Muscle layer of duodenum (tissue), 2 donors: ENCODE results near the gene PODXL.
"Not testable (repeated sequence)": the region's sequence is repeated elsewhere in the genome, so short reads cannot be mapped to it uniquely, and the experiment has no call there.

ENCODE experiments used
- H3K27ac ChIP-seq: one replicate; pipeline ENCODE4 v1.7.0; 2013; ENCODE audit warnings: mild to moderate bottlenecking, low read length
- H3K27me3 ChIP-seq: one replicate; pipeline ENCODE4 v1.7.0; 2013; ENCODE audit warnings: low read depth, mild to moderate bottlenecking, control low read depth, low read length
- H3K36me3 ChIP-seq, 2 donors: one replicate each; pipeline ENCODE4 v1.7.0; 2013; ENCODE audit warnings: low read length in 2 of 2, control low read depth in 1 of 2, mild to moderate bottlenecking in 1 of 2; ENCODE audit not compliant: insufficient read depth in 2 of 2, control insufficient read depth in 1 of 2
- H3K4me1 ChIP-seq, 2 donors: one replicate each; pipeline ENCODE4 v1.7.0; 2013; ENCODE audit warnings: low read length in 2 of 2, mild to moderate bottlenecking in 2 of 2, control low read depth in 1 of 2, moderate library complexity in 1 of 2; ENCODE audit not compliant: insufficient read depth in 2 of 2, control insufficient read depth in 1 of 2
- H3K4me3 ChIP-seq, 2 donors: one replicate each; pipeline ENCODE4 v1.7.0; 2013; ENCODE audit warnings: low read length in 2 of 2, low read depth in 1 of 2, mild to moderate bottlenecking in 1 of 2
- H3K9me3 ChIP-seq, 2 donors: one replicate each; pipeline ENCODE4 v1.7.0; 2013; ENCODE audit warnings: low read length in 2 of 2, control low read depth in 1 of 2, mild to moderate bottlenecking in 1 of 2; ENCODE audit not compliant: control insufficient read depth in 1 of 2
- donor health status: healthy.

Gene PODXL

DNA sequence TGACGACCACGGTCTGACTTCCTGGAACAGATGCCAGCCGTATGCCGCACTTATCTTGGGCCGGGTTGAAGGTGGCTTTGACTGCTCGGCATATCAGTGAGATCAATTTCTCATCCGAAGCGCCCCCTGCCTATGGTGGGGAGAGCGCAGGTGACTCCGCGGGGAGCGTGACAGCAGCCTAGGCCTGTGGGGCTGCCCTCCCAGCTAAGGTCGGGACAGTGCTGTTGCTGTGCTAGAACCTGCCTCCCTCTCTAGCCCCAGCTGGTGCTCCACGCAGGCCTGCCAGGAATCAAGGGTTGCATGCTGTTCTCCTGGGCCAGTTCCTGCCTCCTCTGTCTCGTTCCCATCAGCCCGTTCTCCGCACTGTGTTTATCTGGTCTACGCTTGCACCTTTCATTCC, 49.8 kb downstream of the PODXL start:
- H3K9me3 ChIP-seq, result no peaks in the 10 kb centered on the region
- no peak overlapping the region for H3K4me3 ChIP-seq
- H3K4me1 ChIP-seq, result peaks cover 10 to 20% of the 10 kb centered on the region in 2 donors
- no peak overlapping the region for H3K27ac ChIP-seq
- no peaks in the 10 kb centered on the region for H3K27me3 ChIP-seq
- peaks cover 0 to 4% of the 10 kb centered on the region in 2 donors for H3K36me3 ChIP-seq

- H3K9me3 ChIP-seq, result no peaks in the 10 kb centered on the region
- peaks cover 10 to 19% of the 10 kb centered on the region in 2 donors for H3K4me1 ChIP-seq
- H3K27ac ChIP-seq, result no peak overlapping the region
- no peak overlapping the region for H3K4me3 ChIP-seq
- H3K27me3 ChIP-seq, result no peaks in the 10 kb centered on the region
- H3K36me3 ChIP-seq, result peaks cover 0 to 4% of the 10 kb centered on the region in 2 donors
These were observed 50.5 kb downstream of the PODXL start for GRCh38 chr7:131505636-131506557.

GRCh38 chr7:131505037-131505620, 51.3 kb downstream of the PODXL start:
- not testable (repeated sequence) for H3K36me3 ChIP-seq, H3K27ac ChIP-seq, H3K4me3 ChIP-seq, H3K9me3 ChIP-seq, H3K27me3 ChIP-seq
- peaks cover 10 to 19% of the 10 kb centered on the region in 2 donors for H3K4me1 ChIP-seq

- no peak overlapping the region for H3K4me3 ChIP-seq
- peaks cover 10 to 19% of the 10 kb centered on the region in 2 donors for H3K4me1 ChIP-seq
- no peak overlapping the region for H3K27ac ChIP-seq
- no peaks in the 10 kb centered on the region for H3K9me3 ChIP-seq
- no peaks in the 10 kb centered on the region for H3K27me3 ChIP-seq
- H3K36me3 ChIP-seq, result peaks cover 4 to 5% of the 10 kb centered on the region in 2 donors
These were observed 52.1 kb downstream of the PODXL start for GRCh38 chr7:131504157-131504899.

GRCh38 chr7:131503639-131504038, 52.8 kb downstream of the PODXL start:
- Histone ChIP-seq H3K27me3 (no peaks in the 10 kb centered on the region), H3K36me3 (peaks cover 4 to 5% of the 10 kb centered on the region in 2 donors), H3K4me1 (peaks cover 10 to 19% of the 10 kb centered on the region in 2 donors), H3K27ac (no peak overlapping the region), H3K9me3 (no peaks in the 10 kb centered on the region), H3K4me3 (no peak overlapping the region)

DNA sequence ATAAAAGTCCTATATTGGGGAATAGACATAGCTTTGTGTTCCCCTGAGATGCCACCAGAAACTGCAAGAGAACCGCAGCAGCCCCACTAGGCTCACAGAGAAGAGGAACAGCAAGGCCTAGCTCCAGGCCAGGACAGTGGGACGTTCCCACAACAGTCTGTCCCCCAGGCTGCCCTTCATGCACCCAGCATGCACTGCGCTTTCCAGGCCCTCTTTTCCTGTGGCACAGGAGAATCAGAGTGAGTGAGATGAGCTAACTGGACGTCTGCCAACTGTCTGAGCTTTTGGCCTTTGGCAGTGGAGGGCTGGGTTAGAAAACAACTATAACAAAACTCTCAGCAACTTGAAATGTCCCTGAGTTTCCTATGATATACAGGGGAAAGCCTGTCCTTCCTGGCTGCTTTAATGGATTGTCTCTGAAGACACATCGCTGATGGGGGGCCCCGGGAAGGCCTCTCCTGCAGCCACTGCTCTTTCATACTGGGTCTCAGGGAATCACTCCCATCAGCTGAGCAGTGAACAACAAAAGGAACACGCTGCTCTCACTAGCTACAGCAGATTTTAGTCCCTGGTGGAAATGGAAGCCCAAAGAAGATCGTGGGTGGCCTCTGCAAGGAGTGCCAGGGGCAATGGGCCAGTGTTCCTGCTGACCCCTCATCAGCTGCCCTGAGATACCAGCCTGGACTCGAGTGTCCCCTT, 53.5 kb downstream of the PODXL start:
- Histone ChIP-seq H3K4me3 (no peak overlapping the region), H3K27ac (no peak overlapping the region), H3K9me3 (no peaks in the 10 kb centered on the region), H3K36me3 (peaks cover 5 to 8% of the 10 kb centered on the region in 2 donors), H3K27me3 (no peaks in the 10 kb centered on the region), H3K4me1 (peaks cover 10 to 14% of the 10 kb centered on the region in 2 donors)

- H3K9me3 ChIP-seq, result no peaks in the 10 kb centered on the region
These were observed 54.3 kb downstream of the PODXL start for GRCh38 chr7:131501930-131502685.

GRCh38 chr7:131501422-131501821, 55.0 kb downstream of the PODXL start:
- no peaks in the 10 kb centered on the region for H3K27me3 ChIP-seq
- H3K27ac ChIP-seq, result no peak overlapping the region
- H3K4me1 ChIP-seq, result peaks cover 5 to 11% of the 10 kb centered on the region in 2 donors
- no peaks in the 10 kb centered on the region for H3K9me3 ChIP-seq
- H3K36me3 ChIP-seq, result peaks cover 5 to 13% of the 10 kb centered on the region in 2 donors
- H3K4me3 ChIP-seq, result no peak overlapping the region

More at GRCh38 chr7:131501930-131502685, 54.3 kb downstream of the PODXL start:
- Histone ChIP-seq H3K4me1 (peaks cover 9 to 11% of the 10 kb centered on the region in 2 donors), H3K27ac (no peak overlapping the region), H3K27me3 (no peaks in the 10 kb centered on the region), H3K4me3 (no peak overlapping the region), H3K36me3 (peaks cover 5 to 11% of the 10 kb centered on the region in 2 donors)

DNA sequence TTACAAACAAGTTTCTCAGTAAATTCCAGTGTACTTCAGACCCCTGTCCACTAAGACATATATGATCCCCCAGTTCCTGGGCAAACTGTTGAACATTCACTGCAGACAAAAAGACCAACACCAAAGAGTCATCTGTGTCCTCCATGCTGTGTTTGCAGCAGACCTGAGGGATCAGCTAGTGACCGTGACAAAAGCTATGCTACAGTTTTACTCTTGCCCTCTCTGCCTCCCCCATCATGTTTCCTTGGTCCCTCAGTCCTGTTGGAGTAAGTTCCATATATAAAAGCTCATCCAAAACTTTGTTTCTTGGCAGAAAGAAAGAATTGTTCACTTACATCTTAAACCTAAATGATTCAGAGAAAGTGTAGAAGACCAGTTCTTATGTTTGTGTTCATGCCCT, 56.1 kb downstream of the PODXL start:
- peaks cover 5 to 11% of the 10 kb centered on the region in 2 donors for H3K4me1 ChIP-seq
- H3K27ac ChIP-seq, result no peak overlapping the region
- H3K27me3 ChIP-seq, result no peaks in the 10 kb centered on the region
- H3K4me3 ChIP-seq, result no peak overlapping the region
- peaks cover 5 to 13% of the 10 kb centered on the region in 2 donors for H3K36me3 ChIP-seq
- no peaks in the 10 kb centered on the region for H3K9me3 ChIP-seq

DNA sequence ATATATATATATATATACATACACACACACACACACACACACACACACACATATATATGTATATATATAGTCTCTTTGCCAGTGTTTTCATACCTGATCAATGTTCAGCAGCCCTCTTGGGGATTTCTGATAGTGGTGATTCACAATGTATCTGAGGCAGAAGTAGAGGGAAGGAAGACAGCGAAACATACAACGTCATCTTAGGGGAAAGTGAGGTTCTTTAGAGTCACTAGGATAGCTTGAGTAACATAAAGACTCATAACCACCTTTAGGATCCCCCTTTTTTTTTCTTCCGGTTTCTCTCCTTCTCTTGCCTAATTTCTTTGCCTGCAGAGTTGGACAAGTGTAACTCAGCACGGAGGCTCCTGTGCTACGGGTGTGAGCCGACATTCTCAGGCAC, 56.6 kb downstream of the PODXL start:
- H3K27me3 ChIP-seq, result no peaks in the 10 kb centered on the region
- H3K4me3 ChIP-seq, result no peak overlapping the region
- H3K27ac ChIP-seq, result no peak overlapping the region
- peaks cover 5 to 11% of the 10 kb centered on the region in 2 donors for H3K4me1 ChIP-seq
- peaks cover 5 to 9% of the 10 kb centered on the region in 2 donors for H3K36me3 ChIP-seq
- H3K9me3 ChIP-seq, result no peaks in the 10 kb centered on the region
